Dendritic cell treated with granulocyte-macrophage colony-stimulating factor and Interleukin-4, amounts not matched to agents 40 ng/mL and 50 ng/mL, for 4 days (primary cell): Measurements from ENCODE around the gene ITCH.

Experiments
- H3K27ac Mint-ChIP-seq: one replicate; pipeline ENCODE4 v1.8.0; 2022; ENCODE audit warnings: mild to moderate bottlenecking, mixed read lengths
- H3K27me3 Mint-ChIP-seq: one replicate; pipeline ENCODE4 v1.8.0; 2022; ENCODE audit warnings: mild to moderate bottlenecking, mixed read lengths
- H3K36me3 Mint-ChIP-seq: one replicate; pipeline ENCODE4 v1.8.0; 2022; ENCODE audit warnings: low read depth, mixed read lengths
- H3K4me1 Mint-ChIP-seq: one replicate; pipeline ENCODE4 v1.8.0; 2022; ENCODE audit warnings: low read depth, mixed read lengths
- H3K4me3 Mint-ChIP-seq: one replicate; pipeline ENCODE4 v1.8.0; 2022; ENCODE audit warnings: mild to moderate bottlenecking, moderate library complexity, mixed read lengths
- H3K9me3 Mint-ChIP-seq: one replicate; pipeline ENCODE4 v1.8.0; 2022; ENCODE audit warnings: mixed read lengths
- intact Hi-C: fragments of 100-400 bp; cut with micrococcal nuclease; formaldehyde crosslinking; loops from one replicate; pipeline ENCODE4 v1.15.0; 2022

Gene ITCH

DNA sequence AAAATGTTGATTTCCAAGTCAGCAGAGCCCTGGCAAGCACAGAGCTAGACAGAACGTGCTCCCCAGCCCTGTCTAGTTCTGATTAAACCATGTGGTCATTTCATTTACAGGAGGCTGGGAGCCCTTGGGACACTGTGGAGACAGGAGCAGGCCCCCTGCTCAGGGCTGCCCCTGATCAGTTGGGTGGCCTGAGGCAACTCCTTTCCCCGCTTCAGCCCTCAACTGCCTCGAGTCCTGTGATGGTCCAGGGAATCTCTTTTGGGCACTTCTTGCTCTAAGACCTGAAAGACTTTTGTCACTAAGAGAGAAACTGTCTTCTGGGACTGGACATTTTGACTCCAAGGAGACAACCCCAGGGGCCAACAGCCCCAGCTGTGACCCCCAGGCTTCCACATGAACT, 166.7 kb downstream of the ITCH start:
- Mint-ChIP-seq H3K27me3 (no peaks in the 10 kb centered on the region), H3K27ac (no peak overlapping the region), H3K9me3 (no peaks in the 10 kb centered on the region), H3K36me3 (peaks cover 96% of the 10 kb centered on the region), H3K4me1 (peaks cover 12% of the 10 kb centered on the region), H3K4me3 (no peak overlapping the region)
- intact Hi-C loops, result loop anchor here (10.0 kb wide), 1 partner anchor 335 kb away; no protein-coding TSS in a partner anchor

DNA sequence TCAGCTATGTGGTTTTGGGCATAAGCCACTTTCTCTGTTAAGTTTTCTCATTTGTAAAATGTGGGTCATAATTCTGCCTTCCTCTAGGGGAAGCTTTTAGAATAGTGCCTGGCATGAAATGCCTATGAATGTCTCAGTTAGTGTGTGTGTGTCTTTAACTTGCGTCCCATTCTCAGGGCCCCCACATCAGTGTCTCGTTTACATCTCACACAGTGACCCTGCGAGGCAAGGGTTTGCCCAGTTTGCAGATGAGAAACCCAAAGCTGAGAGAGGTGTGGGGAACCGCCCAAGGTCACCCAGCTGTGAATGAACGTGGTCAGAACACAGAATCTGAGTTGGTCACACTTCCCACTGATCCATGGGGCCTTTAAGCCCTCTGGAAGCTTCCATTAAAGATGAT, 167.3 kb downstream of the ITCH start:
- no peaks in the 10 kb centered on the region for H3K9me3 Mint-ChIP-seq
- H3K4me3 Mint-ChIP-seq, result no peak overlapping the region
- no peak overlapping the region for H3K27ac Mint-ChIP-seq
- peaks cover 96% of the 10 kb centered on the region for H3K36me3 Mint-ChIP-seq
- H3K4me1 Mint-ChIP-seq, result peaks cover 9% of the 10 kb centered on the region
- intact Hi-C loops, result no loop called here
- no peaks in the 10 kb centered on the region for H3K27me3 Mint-ChIP-seq

- intact Hi-C loops, result no loop called here
- H3K36me3 Mint-ChIP-seq, result peaks cover 96% of the 10 kb centered on the region
- H3K27ac Mint-ChIP-seq, result no peak overlapping the region
- no peaks in the 10 kb centered on the region for H3K27me3 Mint-ChIP-seq
- no peaks in the 10 kb centered on the region for H3K4me1 Mint-ChIP-seq
- H3K9me3 Mint-ChIP-seq, result no peaks in the 10 kb centered on the region
- H3K4me3 Mint-ChIP-seq, result no peak overlapping the region
Observed at GRCh38 chr20:34531608-34532265, 168.7 kb downstream of the ITCH start.

DNA sequence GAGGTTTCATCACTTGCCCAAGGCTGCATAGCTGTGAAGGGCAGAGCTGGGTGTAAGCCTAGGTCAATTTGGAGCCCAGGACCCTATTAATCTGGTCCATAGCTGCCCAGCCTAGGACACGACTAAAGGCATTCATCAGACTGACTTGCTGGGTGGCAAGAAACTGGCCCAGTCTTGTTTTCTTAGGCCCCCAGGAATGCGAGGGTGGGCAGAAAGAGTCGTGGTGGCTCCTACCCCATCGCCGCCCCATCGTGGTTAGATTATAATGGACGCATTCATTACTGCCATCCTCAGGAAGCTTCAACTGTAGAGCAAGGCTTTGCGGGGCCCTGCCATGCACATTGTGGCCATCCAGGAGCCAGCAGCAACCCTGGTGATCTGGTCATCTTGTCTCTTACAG, 169.2 kb downstream of the ITCH start:
- Mint-ChIP-seq H3K36me3 (peaks cover 96% of the 10 kb centered on the region), H3K9me3 (no peaks in the 10 kb centered on the region), H3K27ac (no peak overlapping the region), H3K27me3 (no peaks in the 10 kb centered on the region), H3K4me1 (no peaks in the 10 kb centered on the region), H3K4me3 (no peak overlapping the region)
- intact Hi-C loops, result no loop called here

- Mint-ChIP-seq H3K4me3 (no peak overlapping the region), H3K27ac (no peak overlapping the region), H3K36me3 (peaks cover 96% of the 10 kb centered on the region), H3K27me3 (no peaks in the 10 kb centered on the region), H3K9me3 (no peaks in the 10 kb centered on the region), H3K4me1 (no peaks in the 10 kb centered on the region)
- intact Hi-C loops, result no loop called here
Observed at GRCh38 chr20:34532756-34533155, 169.7 kb downstream of the ITCH start.

GRCh38 chr20:34534391-34535165, 171.5 kb downstream of the ITCH start:
- Mint-ChIP-seq H3K27ac (no peak overlapping the region), H3K4me3 (no peak overlapping the region), H3K27me3 (no peaks in the 10 kb centered on the region), H3K36me3 (peaks cover 93% of the 10 kb centered on the region), H3K4me1 (no peaks in the 10 kb centered on the region), H3K9me3 (no peaks in the 10 kb centered on the region)
- intact Hi-C loops, result loop anchor here (5.0 kb wide), 1 partner anchor 233 kb away; no protein-coding TSS in a partner anchor

DNA sequence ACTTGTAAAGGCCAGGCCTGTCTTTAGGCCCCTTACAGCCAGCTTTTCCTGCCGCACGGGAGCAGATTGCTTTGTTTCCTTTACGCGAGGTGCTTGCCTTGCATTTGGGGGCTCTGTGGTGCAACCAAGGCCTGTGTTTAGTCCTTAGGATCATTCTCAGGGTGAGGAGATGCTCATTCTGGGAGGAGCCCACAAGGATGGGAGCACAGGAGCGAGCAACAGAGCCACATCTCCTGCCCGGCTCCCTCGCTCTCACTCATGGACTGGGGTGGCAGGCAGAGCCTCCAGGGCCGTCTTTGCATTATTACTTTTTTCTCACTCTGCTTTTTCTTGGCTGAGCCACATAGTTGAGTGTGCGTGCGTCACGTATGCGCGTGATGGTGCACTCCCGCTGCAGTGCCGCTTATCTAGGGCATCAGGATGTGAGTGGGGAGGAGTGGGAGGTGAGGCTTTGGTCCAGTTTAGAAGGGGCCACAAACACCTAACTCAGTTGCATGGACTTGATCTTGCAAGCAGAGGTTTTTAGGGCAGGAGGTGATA, 172.3 kb downstream of the ITCH start:
- Mint-ChIP-seq H3K9me3 (no peaks in the 10 kb centered on the region), H3K27ac (no peak overlapping the region), H3K4me1 (no peaks in the 10 kb centered on the region), H3K4me3 (no peak overlapping the region), H3K36me3 (peaks cover 93% of the 10 kb centered on the region), H3K27me3 (no peaks in the 10 kb centered on the region)
- intact Hi-C loops, result loop anchor here (5.0 kb wide), 1 partner anchor 232 kb away; no protein-coding TSS in a partner anchor

DNA sequence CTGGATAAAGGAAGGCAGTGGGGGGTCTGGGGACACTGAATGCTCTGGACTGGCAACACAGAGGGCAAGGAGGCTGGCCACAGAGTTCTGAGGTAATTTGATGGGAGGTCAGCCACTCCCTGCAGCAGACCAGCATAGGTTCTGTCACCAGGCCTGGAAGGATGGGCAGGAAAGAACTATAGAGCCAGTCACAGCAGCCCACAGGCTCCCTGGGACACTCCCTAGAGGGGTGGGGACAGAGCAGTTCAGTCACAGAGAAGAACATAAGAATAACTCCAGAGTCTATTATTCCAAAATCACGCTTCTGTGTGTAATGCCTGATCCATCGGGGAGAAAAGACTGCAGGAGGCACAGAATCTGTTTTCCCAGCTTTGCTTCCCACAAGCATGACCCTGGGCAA, 172.8 kb downstream of the ITCH start:
- H3K27me3 Mint-ChIP-seq, result no peaks in the 10 kb centered on the region
- intact Hi-C loops, result loop anchor here (2.0 to 5.0 kb wide), 2 partner anchors 173 to 231 kb away; no protein-coding TSS in a partner anchor
- H3K4me3 Mint-ChIP-seq, result no peak overlapping the region
- H3K4me1 Mint-ChIP-seq, result no peaks in the 10 kb centered on the region
- no peaks in the 10 kb centered on the region for H3K9me3 Mint-ChIP-seq
- H3K36me3 Mint-ChIP-seq, result peaks cover 93% of the 10 kb centered on the region
- no peak overlapping the region for H3K27ac Mint-ChIP-seq

DNA sequence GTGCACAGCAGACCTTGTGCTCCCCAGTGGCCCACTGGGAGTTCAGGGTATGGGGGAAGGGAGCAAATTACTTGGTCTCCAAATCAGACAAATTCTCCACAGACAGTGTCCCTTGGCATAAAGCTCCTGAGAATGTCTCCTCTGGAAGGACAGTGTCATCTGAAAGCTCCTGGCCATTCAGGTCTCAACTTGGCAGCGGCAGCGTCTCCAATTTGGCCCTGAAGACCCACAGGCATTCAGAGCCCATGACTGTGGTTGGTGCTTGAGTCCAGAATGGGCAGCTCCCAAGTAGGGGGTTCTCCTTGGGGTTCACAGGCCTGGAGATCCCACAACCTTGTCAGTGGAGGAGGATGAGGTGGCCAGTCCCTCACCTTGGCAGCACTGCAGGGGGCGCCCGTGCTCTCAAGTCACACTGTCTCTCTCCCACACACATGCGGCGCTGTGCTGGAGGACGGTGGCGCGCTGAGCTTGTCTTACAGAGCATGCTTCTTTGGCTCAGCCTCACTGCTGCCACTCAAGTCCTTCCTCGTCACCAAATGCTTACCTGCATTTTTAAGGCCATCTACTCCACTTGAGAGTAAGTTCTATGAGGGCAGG, 173.8 kb downstream of the ITCH start:
- Mint-ChIP-seq H3K27me3 (no peaks in the 10 kb centered on the region), H3K27ac (no peak overlapping the region), H3K36me3 (peaks cover 93% of the 10 kb centered on the region), H3K9me3 (no peaks in the 10 kb centered on the region), H3K4me1 (no peaks in the 10 kb centered on the region), H3K4me3 (no peak overlapping the region)
- intact Hi-C loops, result loop anchor here (2.0 to 5.0 kb wide), 2 partner anchors 172 to 230 kb away; no protein-coding TSS in a partner anchor

- no peaks in the 10 kb centered on the region for H3K4me1 Mint-ChIP-seq
- no peaks in the 10 kb centered on the region for H3K27me3 Mint-ChIP-seq
- H3K27ac Mint-ChIP-seq, result no peak overlapping the region
- intact Hi-C loops, result loop anchor here (2.0 to 5.0 kb wide), 2 partner anchors 171 to 230 kb away; no protein-coding TSS in a partner anchor
- H3K4me3 Mint-ChIP-seq, result no peak overlapping the region
- H3K36me3 Mint-ChIP-seq, result peaks cover 95% of the 10 kb centered on the region
- no peaks in the 10 kb centered on the region for H3K9me3 Mint-ChIP-seq
Observed at GRCh38 chr20:34537651-34538050, 174.6 kb downstream of the ITCH start.

DNA sequence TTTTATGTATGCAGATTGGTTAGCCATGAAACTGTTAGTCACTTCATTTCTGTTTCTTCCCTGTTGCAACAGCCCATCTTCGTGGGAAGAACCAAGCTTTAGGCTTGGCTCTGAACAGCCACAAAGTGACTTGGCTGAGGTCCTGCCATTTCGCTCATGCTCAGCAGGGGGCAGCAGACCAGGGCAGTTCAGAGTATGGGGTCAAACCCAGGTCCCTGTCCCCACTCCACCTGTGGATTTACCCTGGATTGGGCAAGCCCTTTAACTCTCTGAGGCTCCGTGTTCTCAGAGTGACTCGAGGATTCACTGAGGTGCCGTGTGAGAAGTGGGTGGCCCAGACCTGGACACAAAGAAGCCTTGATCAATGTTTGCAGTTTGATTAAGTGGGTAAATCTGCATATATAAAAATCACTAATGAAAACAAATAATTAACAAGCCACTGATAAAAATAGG, 175.6 kb downstream of the ITCH start:
- no peaks in the 10 kb centered on the region for H3K4me1 Mint-ChIP-seq
- H3K4me3 Mint-ChIP-seq, result no peak overlapping the region
- intact Hi-C loops, result loop anchor here (5.0 kb wide), 1 partner anchor 229 kb away; no protein-coding TSS in a partner anchor
- no peaks in the 10 kb centered on the region for H3K27me3 Mint-ChIP-seq
- H3K36me3 Mint-ChIP-seq, result peaks cover 87% of the 10 kb centered on the region
- no peak overlapping the region for H3K27ac Mint-ChIP-seq
- no peaks in the 10 kb centered on the region for H3K9me3 Mint-ChIP-seq

DNA sequence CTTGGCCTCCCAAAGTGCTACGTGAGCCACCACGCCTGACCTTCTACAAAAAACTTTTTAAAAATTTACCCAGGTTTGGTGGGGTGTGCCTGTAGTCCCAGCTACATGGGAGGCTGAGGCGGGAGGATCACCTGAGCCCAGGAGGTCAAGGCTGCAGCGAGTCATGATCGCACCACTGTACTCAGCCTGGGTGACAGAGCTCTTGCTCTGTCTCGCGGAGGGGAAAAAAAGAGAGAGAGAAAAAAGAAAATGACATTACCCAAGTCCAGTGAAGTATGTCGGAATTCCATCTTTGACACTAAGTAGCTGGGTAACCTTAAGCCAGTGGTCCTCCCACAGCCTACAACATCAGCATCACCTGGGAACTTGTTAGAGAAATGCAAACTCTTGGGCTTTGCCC, 176.7 kb downstream of the ITCH start:
- Mint-ChIP-seq H3K27me3 (peaks cover 2% of the 10 kb centered on the region), H3K9me3 (no peaks in the 10 kb centered on the region), H3K27ac (no peak overlapping the region), H3K36me3 (peaks cover 76% of the 10 kb centered on the region), H3K4me3 (no peak overlapping the region), H3K4me1 (peaks cover 7% of the 10 kb centered on the region)
- intact Hi-C loops, result loop anchor here (5.0 kb wide), 1 partner anchor 228 kb away; no protein-coding TSS in a partner anchor

GRCh38 chr20:34540596-34541263, 177.7 kb downstream of the ITCH start:
- H3K9me3 Mint-ChIP-seq, result no peaks in the 10 kb centered on the region
- H3K4me3 Mint-ChIP-seq, result no peak overlapping the region
- H3K27me3 Mint-ChIP-seq, result peaks cover 6% of the 10 kb centered on the region
- no peak overlapping the region for H3K27ac Mint-ChIP-seq
- intact Hi-C loops, result no loop called here
- peaks cover 66% of the 10 kb centered on the region for H3K36me3 Mint-ChIP-seq
- H3K4me1 Mint-ChIP-seq, result peaks cover 7% of the 10 kb centered on the region
